Activated T-cell treated with anti-CD3 and anti-CD28 coated beads for 48 hours (primary cell): ENCODE data around the gene RPS29.
"Not testable (repeated sequence)": the region's sequence is repeated elsewhere in the genome, so short reads cannot be mapped to it uniquely, and the experiment has no call there.

ENCODE experiments used
- DNase-seq: peaks from one replicate; pipeline ENCODE4 v3.0.0-alpha.2; 2020; ENCODE audit warnings: low read depth

RPS29 gene

DNA sequence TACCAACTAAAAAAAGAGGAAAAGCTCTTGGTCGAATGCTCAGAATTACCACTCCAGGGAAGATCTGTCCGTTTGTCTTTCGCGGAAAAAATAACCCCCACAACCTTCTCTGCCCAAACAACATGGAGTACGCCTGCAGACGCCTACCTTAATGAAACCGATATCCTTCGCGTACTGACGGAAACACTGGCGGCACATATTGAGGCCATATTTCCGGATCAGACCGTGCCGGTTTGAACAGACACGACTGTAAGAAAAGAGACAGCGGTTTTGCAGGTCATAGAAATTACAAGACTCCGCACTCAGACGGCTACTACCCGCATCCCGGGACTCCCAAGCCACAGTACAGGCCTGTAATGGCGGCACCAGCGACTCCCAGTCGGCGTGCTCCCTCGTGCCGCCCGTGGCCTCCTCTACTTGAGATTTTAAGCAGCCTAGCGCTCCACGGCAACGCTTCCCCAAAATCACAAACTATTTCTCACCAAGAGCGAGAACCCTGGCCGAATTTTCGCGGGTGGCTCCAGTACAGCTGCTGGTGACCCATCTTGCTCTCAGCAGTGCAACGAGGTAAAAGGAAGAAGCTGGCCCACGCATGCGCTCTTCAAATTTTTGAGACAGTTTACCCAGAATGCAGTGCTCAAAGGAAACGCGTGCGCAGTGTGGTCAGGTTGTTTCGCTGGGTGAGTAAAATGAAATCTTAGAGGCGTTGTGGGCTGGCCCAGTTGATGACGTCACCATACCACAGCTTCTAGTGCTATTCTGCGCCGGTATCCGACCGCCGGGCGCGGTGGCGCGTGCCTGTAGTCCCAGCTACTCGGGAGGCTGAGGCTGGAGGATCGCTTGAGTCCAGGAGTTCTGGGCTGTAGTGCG lies at the start of gene RPS29:
TSS of gene RPS29 (minus strand) at position 578 of the 870 bp plus-strand sequence. CDS start at position 544, 34 bp downstream.
- DNase-seq: peak; percentile 98

GRCh38 chr14:49634547-49635334 lies 48.6 kb upstream of the RPS29 start, which contains the start of gene DNAAF2:
DNAAF2 (minus strand) TSS chr14:49635244; CDS start chr14:49635149, 95 bp downstream.
- DNase-seq: peak; percentile 53

- peak; percentile 92 for DNase-seq
Observed at GRCh38 chr14:49633640-49634546, 47.7 kb upstream of the RPS29 start.

DNA sequence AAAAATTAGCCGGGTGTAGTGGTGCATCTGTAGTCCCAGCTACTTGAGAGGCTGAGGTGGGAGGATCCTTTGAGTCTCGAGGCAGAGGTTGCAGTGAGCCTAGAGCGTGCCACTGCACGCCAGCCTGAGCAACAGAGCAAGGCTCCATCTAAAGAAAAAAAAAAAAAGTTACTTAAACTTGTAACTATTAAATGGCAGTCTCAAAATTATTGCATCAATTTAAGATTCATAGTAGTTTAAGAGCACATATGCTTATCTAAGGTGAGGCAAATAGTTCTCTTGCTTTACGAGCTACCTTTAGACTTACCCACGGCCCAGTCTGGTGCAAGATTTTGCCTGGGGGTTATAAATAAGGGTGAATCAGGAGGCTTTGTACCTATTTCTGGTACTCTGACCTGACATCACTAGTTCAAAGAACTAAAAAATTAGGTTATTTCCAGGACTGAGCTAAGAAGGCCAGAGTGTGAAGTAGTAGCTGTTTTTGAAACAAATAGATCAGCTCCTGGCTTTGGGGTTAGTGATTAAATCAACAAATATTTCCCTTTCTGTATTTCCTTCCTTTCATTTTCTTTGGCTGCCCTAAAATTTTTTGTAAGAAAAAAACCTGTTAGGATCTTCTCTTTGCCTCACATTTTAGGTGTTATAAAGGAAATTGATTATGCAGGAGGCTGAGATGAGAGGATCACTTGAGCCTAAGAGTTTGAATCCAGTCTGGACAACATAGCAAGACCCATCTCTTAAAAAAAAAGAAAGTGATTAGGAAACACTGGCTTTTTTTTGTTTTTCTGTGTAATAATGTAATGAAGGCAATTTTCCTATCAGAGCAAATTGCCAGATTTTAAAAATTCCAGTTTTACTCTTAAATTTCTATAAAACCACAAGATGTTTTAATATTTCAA lies 38.0 kb upstream of the RPS29 start:
- no peak for DNase-seq

DNA sequence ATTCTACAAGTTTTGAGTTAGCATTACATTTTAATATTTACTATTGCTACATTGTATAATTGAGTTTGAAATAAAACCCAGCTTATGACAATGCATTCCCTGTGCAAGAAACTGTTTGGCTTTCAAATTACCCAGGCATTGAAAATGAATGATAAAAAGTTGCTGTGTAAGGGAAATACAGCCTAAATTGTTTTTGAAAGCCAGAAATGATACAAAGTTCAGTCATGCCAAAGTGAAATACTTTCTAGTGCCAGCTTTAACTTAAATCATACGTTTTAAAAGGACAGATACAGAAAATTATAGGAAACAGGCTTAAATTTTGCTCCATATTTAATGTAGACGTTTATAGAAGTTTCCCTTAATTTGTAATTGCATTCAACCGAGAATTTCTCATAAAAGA lies 37.2 kb upstream of the RPS29 start:
- no peak for DNase-seq

- DNase-seq: no peak
Observed at GRCh38 chr14:49622022-49622607, 35.9 kb upstream of the RPS29 start.

GRCh38 chr14:49621114-49621881 lies 35.1 kb upstream of the RPS29 start:
- peak; percentile 55 for DNase-seq

GRCh38 chr14:49620182-49621113 lies 34.3 kb upstream of the RPS29 start, which contains the start of the genes MGAT2 and RPL36AL:
MGAT2 (plus strand) TSS chr14:49620799; CDS start chr14:49621269, 470 bp downstream.
RPL36AL (minus strand) TSS chr14:49620626; CDS start chr14:49619104, 1,522 bp downstream.
- peak; percentile 93 for DNase-seq

GRCh38 chr14:49619730-49620129 lies 33.5 kb upstream of the RPS29 start:
- DNase-seq: no peak

DNA sequence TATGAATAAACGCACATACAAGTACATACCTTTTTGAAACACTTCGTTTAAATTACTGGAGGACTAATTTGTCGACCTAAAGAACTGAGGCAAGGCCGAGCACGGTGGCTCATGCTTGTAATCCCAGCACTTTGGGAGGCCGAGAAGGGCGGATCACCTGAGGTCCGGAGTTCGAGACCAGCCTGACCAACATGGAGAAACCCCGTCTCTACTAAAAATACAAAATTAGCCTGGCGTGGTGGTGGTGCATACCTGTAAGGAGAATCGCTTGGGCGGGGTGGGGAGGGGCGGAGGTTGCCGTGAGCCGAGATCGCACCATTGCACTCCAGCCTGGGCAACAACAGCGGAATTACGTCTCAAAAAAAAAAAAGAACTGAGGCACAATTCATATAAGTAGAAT lies 33.1 kb upstream of the RPS29 start:
- not testable (repeated sequence) for DNase-seq

DNA sequence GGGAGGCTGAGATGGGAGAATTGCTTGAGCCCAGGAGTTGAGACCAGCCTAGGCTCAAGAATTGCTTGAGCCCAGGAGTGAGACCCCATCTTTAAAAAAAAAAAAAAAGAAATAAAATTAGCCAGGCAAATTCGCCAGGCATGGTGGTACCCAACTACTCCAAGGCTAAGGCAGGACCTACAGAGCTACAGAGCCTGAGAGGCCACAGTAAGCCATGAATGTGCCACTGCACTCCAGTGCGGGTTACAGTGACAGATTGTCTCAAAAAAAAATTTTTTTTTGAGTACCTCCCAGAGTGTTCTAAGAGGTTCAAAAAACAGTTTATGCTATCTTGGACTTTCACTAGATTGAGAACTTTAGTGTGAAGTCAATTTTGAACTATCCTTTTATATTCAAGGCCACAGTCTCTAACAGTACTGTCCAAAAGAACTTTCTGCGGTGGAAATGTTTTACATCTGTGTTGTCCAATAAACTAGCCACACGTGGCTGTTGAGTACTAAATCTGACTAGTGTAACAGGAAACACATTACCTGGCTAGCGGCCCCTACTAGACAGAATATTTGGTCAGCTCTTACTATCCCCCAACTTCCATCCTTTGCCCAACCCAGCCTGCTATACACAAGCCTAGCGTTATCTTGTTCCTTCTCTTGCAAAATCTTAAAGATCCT lies 31.8 kb upstream of the RPS29 start:
- no peak for DNase-seq

DNA sequence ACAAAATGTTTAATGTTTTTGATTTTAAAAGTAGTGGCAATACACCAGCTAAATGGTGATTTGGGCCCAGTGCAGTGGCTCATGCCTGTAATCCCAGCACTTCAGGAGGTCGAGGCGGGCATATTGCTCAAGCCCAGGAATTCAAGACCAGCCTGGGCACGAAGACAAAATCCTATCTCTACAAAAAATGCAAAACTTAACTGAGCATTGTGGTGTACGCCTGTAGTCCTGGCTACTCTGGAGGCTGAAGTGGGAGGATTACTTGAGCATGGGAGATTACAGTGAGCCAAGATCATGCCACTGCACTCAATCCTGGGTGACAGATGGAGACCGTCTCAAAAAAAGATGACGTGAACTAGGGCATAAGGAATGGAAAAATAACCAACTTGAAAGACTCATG lies 29.6 kb upstream of the RPS29 start:
- no peak for DNase-seq

GRCh38 chr14:49614196-49614595 lies 28.0 kb upstream of the RPS29 start:
- no peak for DNase-seq

DNA sequence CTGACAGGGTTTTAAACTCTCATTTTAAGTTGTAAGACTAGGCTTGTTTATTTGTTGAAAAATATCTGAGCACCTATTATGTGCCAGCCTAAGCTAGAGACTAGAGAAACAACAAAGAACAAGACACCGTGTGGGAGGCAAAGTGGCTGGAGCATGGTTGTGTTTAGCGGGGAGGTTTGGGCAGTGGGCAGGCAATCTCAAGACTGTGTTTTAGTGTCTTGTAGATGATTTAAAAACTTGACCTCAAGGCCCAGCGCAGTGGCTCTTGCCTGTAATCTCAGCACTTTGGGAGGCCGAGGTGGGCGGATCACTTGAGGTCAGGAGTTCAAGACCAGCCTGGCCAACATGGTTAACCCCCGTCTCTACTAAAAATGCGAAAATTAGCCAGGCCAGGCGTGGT lies 26.5 kb upstream of the RPS29 start:
- no peak for DNase-seq

GRCh38 chr14:49612251-49612650 lies 26.1 kb upstream of the RPS29 start:
- DNase-seq: no peak

- no peak for DNase-seq
Observed at GRCh38 chr14:49607583-49607982, 21.4 kb upstream of the RPS29 start.

GRCh38 chr14:49598485-49599300 lies 12.5 kb upstream of the RPS29 start, which contains the start of gene LRR1:
LRR1 (plus strand) TSS chr14:49598940; CDS start chr14:49599021, 81 bp downstream.
- peak; percentile 83 for DNase-seq
